22Rv1 (cell line): Measurements from ENCODE around the gene SYT8.
"Not testable (repeated sequence)": the region's sequence is repeated elsewhere in the genome, so short reads cannot be mapped to it uniquely, and the experiment has no call there.

Experiments used
- H3K27ac ChIP-seq: fragments of 450-650 bp; 2 replicates; pipeline ENCODE4 v1.5.1; 2017
- ZFX ChIP-seq: fragments of 450-650 bp; IDR thresholded peaks from 2 replicates; pipeline ENCODE4 v1.6.1; 2017; ENCODE audit warnings: antibody characterized with exemption, borderline replicate concordance
- TF ChIP-seq, protein P1 (sequence below): fragments of 450-650 bp; IDR thresholded peaks from 2 replicates; pipeline ENCODE4 v1.5.1; 2017; ENCODE audit warnings: mild to moderate bottlenecking

Gene SYT8

DNA sequence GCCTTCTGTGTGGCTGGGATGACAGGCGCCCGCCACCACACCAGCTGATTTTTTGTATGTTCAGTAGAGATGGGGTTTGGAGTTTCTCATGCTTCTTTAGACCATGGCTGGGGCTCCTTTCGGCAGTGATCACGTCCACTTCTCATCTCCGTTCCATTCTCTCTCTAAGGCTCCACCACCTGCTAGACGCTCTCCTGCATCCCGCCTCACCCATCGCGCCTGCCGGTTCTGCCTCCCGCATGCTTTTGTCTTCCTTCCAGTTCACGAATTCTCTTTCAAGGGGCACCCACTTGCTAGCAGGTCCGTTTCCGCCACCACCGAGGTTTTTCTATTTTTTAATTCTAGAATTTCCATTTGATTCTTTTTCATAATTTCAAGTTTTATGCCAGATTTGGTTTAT lies 22.0 kb upstream of the SYT8 start:
- no peak overlapping the region for H3K27ac ChIP-seq

DNA sequence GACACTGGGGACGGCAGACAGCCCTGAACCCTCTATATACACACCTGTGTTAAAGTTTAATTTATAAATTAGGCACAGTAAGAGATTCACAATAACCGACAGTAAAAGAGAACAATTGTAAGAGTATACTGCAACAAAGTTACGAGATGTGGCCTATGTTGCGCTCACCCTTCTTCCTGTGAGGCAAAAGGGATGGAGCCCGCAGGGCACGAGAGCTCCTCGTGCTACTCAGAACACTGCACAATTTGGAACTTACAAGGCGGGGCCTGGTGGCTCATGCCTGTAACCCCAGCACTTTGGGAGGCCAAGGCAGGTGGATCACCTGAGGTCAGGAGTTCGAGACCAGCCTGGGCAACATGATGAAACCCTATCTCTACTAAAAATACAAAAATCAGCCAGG lies 21.4 kb upstream of the SYT8 start:
- not testable (repeated sequence) for H3K27ac ChIP-seq

More for the DNA sequence above, 22.0 kb upstream of the SYT8 start:
- no peak for TF ChIP-seq ZFX
- TF ChIP-seq, protein P1, sequence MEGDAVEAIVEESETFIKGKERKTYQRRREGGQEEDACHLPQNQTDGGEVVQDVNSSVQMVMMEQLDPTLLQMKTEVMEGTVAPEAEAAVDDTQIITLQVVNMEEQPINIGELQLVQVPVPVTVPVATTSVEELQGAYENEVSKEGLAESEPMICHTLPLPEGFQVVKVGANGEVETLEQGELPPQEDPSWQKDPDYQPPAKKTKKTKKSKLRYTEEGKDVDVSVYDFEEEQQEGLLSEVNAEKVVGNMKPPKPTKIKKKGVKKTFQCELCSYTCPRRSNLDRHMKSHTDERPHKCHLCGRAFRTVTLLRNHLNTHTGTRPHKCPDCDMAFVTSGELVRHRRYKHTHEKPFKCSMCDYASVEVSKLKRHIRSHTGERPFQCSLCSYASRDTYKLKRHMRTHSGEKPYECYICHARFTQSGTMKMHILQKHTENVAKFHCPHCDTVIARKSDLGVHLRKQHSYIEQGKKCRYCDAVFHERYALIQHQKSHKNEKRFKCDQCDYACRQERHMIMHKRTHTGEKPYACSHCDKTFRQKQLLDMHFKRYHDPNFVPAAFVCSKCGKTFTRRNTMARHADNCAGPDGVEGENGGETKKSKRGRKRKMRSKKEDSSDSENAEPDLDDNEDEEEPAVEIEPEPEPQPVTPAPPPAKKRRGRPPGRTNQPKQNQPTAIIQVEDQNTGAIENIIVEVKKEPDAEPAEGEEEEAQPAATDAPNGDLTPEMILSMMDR, result no peak

- TF ChIP-seq, protein P1, result no peak
- TF ChIP-seq ZFX, result no peak
- H3K27ac ChIP-seq, result no peak overlapping the region
These were observed 20.1 kb upstream of the SYT8 start for GRCh38 chr11:1814691-1815090.

DNA sequence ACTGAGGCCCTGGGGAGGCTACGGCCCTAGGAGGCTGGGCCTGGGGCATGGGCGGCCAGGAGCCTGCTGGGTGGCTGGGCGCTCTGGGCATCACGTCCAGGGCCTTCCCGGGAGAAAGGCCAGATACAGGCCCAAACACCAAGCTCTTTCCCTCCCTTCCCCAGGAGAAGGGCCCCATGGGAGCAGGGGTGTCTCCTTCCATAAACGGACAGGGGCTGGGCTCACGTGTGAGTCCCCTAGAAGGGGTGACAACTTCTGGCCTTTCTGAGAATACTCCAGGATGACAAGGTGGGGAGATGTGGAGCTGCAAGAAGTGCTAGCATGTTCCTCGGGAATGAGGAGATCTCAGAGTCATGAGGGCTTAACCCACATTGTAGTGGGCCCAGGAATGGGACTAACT lies 19.5 kb upstream of the SYT8 start:
- no peak overlapping the region for H3K27ac ChIP-seq
- no peak for TF ChIP-seq ZFX
- TF ChIP-seq, protein P1, result no peak

DNA sequence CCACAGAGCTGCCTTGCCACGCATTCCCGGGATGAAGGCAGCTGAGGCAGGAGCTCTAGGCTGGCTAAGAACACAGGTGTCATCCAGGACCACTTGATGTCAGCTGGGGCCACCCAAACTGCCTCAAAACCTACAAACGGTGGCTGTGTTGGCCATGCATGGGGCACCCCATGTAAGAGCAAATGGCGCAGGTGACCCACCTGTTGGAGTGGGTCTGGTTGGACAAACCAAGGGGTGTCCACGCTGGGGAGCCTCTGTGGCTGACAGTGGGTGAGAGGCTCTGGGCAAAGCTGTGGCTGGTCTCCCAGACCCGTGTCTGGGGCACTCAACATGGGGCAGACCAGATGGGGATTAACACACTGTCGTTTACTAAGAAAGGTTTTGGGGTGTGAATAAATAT lies 19.0 kb upstream of the SYT8 start:
- TF ChIP-seq ZFX, result no peak
- TF ChIP-seq, protein P1, result no peak
- no peak overlapping the region for H3K27ac ChIP-seq

- TF ChIP-seq ZFX, result no peak
- TF ChIP-seq, protein P1, result no peak
- H3K27ac ChIP-seq, result no peak overlapping the region
These were observed 17.8 kb upstream of the SYT8 start for GRCh38 chr11:1817000-1817399.

- TF ChIP-seq, protein P1, result no peak
- no peak for TF ChIP-seq ZFX
- H3K27ac ChIP-seq, result no peak overlapping the region
These were observed 17.3 kb upstream of the SYT8 start for GRCh38 chr11:1817511-1817910.

GRCh38 chr11:1819074-1819473 lies 15.7 kb upstream of the SYT8 start:
- no peak overlapping the region for H3K27ac ChIP-seq
- TF ChIP-seq, protein P1, result no peak
- no peak for TF ChIP-seq ZFX
